ENCODE data around the gene STX8. TPM values are rescaled to one million over a fixed set of nuclear protein-coding genes. Genes with fewer than 3 reads are reported as not detected.

The STX8 gene
- total and polyA plus RNA-seq, 7 donors = 34.0 to 70.6 (median 50.5) TPM

GRCh38 chr17:9553181-9553580 lies 22.4 kb downstream of the STX8 start:
- Histone ChIP-seq H3K4me3 (no peak overlapping the region), H3K4me1 (no peaks in the 10 kb centered on the region), H3K36me3 (ENCODE audit: insufficient read depth in 1 of 2, low read depth in 1 of 2) (peaks cover 0 to 24% of the 10 kb centered on the region in 2 donors), H3K9me3 (no peaks in the 10 kb centered on the region), H3K27me3 (ENCODE audit: insufficient read depth in 3 of 3, low read length in 2 of 3) (no peaks in the 10 kb centered on the region), H3K27ac (no peak overlapping the region)
- TF ChIP-seq CTCF (IDR thresholded peaks at IDR 0.05) = no peak
- WGBS, 3 donors = 50 to 72% (median 54%) methylated on average over 2 of the region's 2 CpGs
- ATAC-seq (no peak), DNase-seq (no peak)
- intact Hi-C loops (cut with DNase I) = no loop called here

GRCh38 chr17:9549215-9549614 lies 26.4 kb downstream of the STX8 start:
- no peaks in the 10 kb centered on the region for H3K9me3 ChIP-seq
- H3K27me3 ChIP-seq (ENCODE audit: insufficient read depth in 3 of 3, low read length in 2 of 3) = no peaks in the 10 kb centered on the region
- no peak overlapping the region for H3K27ac ChIP-seq
- 89 to 97% (median 96%) methylated on average over 2 of the region's 2 CpGs for WGBS, 3 donors
- ATAC-seq (no peak), DNase-seq (no peak)
- H3K36me3 ChIP-seq (ENCODE audit: insufficient read depth in 1 of 2, low read depth in 1 of 2) = peaks cover 0 to 13% of the 10 kb centered on the region in 2 donors
- no peaks in the 10 kb centered on the region for H3K4me1 ChIP-seq
- H3K4me3 ChIP-seq = no peak overlapping the region
- intact Hi-C loops (cut with DNase I) = no loop called here
- TF ChIP-seq CTCF (IDR thresholded peaks at IDR 0.05) = no peak

- Histone ChIP-seq H3K27me3 (ENCODE audit: insufficient read depth in 3 of 3, low read length in 2 of 3) (no peaks in the 10 kb centered on the region), H3K4me1 (no peaks in the 10 kb centered on the region), H3K36me3 (ENCODE audit: insufficient read depth in 1 of 2, low read depth in 1 of 2) (peaks cover under 1 to 11% of the 10 kb centered on the region in 2 donors), H3K27ac (no peak overlapping the region), H3K9me3 (no peaks in the 10 kb centered on the region), H3K4me3 (no peak overlapping the region)
- TF ChIP-seq CTCF (IDR thresholded peaks at IDR 0.05) = no peak
- 61 to 71% (median 66%) methylated on average over 7 of the region's 7 CpGs for WGBS, 3 donors
- ATAC-seq (no peak), DNase-seq (no peak)
- intact Hi-C loops (cut with DNase I) = no loop called here
Measured at GRCh38 chr17:9544221-9544620, 31.4 kb downstream of the STX8 start.

GRCh38 chr17:9541718-9542117 lies 33.9 kb downstream of the STX8 start:
- intact Hi-C loops (cut with DNase I) = no loop called here
- Histone ChIP-seq H3K27ac (no peak overlapping the region), H3K27me3 (ENCODE audit: insufficient read depth in 3 of 3, low read length in 2 of 3) (no peaks in the 10 kb centered on the region), H3K4me3 (no peak overlapping the region), H3K36me3 (ENCODE audit: insufficient read depth in 1 of 2, low read depth in 1 of 2) (peaks cover 3 to 10% of the 10 kb centered on the region in 2 donors), H3K9me3 (no peaks in the 10 kb centered on the region), H3K4me1 (no peaks in the 10 kb centered on the region)
- TF ChIP-seq CTCF (IDR thresholded peaks at IDR 0.05) = no peak
- WGBS, 3 donors = 91 to 95% (median 93%) methylated on average over 4 of the region's 4 CpGs
- ATAC-seq (no peak), DNase-seq (no peak)

GRCh38 chr17:9538626-9539025 lies 37.0 kb downstream of the STX8 start:
- H3K36me3 ChIP-seq (ENCODE audit: insufficient read depth in 1 of 2, low read depth in 1 of 2) = peaks cover 3 to 6% of the 10 kb centered on the region in 2 donors
- intact Hi-C loops (cut with DNase I) = no loop called here
- H3K4me3 ChIP-seq = no peak overlapping the region
- no peak for DNase-seq
- H3K27ac ChIP-seq = no peak overlapping the region
- no peak for TF ChIP-seq CTCF (IDR thresholded peaks at IDR 0.05)
- 83 to 92% (median 92%) methylated on average over 4 of the region's 4 CpGs for WGBS, 3 donors
- H3K27me3 ChIP-seq (ENCODE audit: insufficient read depth in 3 of 3, low read length in 2 of 3) = no peaks in the 10 kb centered on the region
- no peaks in the 10 kb centered on the region for H3K4me1 ChIP-seq
- no peak for ATAC-seq
- no peaks in the 10 kb centered on the region for H3K9me3 ChIP-seq
